NK-92 treated with Interleukin-12 subunit alpha and Interleukin-12 subunit beta, amount 100 ng/mL, for 24 hours (cell line): ENCODE results near the gene RUNX2.
"Not testable (repeated sequence)": the region's sequence is repeated elsewhere in the genome, so short reads cannot be mapped to it uniquely, and the experiment has no call there.

Experiments used
- DNase-seq: peaks from one replicate; lab custom pipeline; 2025; lab: John Stamatoyannopoulos, UW

The RUNX2 gene

DNA sequence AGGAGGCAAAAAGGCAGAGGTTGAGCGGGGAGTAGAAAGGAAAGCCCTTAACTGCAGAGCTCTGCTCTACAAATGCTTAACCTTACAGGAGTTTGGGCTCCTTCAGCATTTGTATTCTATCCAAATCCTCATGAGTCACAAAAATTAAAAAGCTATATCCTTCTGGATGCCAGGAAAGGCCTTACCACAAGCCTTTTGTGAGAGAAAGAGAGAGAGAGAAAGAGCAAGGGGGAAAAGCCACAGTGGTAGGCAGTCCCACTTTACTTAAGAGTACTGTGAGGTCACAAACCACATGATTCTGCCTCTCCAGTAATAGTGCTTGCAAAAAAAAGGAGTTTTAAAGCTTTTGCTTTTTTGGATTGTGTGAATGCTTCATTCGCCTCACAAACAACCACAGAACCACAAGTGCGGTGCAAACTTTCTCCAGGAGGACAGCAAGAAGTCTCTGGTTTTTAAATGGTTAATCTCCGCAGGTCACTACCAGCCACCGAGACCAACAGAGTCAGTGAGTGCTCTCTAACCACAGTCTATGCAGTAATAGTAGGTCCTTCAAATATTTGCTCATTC is at the start of gene RUNX2:
Gene RUNX2, plus strand, starts transcription at position 375 of the 567 bp plus-strand sequence. CDS start 397 bp downstream, outside the sequence.
- no peak for DNase-seq

DNA sequence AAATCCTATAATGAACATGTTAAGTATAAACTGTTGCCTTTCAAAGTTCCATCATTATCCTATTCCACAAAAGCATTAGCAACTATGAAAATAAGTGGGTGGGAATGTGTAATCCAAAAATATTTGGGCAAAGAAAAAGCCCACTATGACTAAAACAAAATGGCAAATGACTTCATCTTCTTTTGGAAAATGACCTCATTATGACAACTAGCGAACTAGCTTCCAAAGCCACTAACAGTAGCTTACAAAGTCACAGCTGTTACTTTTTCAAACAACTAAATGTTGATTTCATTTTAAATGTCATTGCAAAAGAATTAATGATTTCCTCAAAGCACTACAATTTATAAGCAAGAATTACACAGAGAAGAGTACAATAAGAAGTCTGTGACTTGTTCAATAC is 49.8 kb upstream of the RUNX2 start:
- DNase-seq = no peak

DNA sequence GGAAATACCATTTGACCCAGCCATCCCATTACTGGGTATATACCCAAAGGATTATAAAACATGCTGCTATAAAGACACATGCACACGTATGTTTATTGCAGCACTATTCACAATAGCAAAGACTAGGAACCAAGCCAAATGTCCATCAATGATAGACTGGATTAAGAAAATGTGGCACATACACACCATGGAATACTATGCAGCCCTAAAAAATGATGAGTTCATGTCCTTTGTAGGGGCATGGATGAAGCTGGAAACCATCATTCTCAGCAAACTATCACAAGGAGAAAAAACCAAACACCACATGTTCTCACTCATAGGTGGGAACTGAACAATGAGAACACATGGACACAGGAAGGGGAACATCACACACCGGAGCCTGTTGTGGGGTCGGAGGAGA is 41.4 kb upstream of the RUNX2 start:
- DNase-seq = not testable (repeated sequence)

DNA sequence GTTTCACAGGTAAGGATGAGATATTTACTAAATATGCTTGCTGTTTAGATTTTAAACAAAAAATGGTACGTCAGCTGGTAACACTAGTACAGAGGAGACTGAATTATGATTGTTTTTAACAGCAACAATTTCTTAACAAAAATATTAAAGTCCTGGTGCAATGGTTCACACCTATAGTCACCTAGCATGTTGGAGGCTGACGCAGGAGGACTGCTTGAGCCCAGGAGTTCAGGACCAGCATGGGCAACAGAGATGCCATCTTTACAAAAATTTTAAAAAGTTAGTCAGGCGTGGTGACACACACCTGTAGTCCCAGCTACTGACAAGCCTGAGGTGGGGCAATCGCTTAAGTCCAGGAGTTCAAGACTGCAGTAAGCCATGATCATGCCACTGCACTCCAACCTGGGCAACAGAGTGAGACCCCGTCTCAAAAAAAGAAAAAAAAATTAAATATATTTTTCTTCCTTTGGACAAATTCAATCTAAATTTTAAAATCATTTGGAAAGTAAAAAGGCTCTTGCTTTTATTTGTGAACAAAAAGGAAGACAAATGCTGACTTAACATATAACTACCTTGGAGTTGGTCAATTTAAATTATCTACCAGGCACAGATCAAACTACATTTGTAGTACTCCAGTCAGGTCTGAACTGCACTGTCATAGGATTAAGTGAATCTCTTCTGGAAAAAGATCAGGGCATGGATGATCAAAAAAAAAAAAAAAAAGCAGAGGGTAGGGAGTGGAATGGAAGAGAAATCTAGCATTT is 38.2 kb upstream of the RUNX2 start:
- DNase-seq = no peak

DNA sequence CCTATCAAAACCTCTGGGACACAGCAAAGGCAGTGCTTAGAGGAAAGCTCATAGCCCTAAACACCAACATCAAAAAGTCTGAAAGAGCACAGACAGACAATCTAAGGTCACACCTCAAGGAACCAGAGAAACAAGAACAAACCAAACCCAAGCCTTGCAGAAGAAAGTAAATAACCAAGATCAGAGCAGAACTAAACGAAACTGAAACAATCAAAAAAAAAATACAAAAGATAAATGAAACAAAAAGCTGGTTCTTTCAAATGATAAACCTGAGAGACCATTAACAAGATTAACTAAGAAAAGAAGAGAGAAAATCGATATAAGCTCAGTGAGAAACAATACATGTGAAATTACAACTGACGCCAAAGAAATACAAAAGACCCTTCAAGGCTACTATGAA is 34.8 kb upstream of the RUNX2 start:
- DNase-seq = no peak

DNA sequence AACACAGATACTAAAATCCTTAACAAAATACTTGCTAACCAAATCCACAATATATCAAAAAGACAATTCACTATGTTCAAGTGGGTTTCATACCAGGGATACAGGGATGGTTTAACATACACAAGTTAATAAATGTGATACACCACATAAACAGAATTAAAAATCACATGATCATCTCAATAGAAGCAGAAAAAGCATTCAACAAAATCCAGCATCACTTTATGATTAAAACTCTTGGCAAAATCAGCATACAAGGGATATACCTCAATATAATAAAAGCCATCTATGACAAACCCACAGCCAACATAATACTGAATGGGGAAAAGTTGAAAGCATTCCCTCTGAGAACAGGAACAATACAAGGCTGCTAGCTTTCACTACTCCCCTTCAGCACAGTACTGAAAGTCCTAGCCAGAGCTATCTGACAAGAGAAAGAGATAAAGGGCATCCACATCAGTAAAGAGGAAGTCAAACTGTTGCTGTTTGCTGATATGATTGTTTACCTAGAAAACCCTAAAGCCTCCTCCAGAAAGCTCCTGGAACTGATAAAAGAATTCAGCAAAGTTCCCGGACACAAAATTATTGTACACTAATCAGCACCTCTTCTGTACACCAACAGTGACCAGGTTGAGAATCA is 33.9 kb upstream of the RUNX2 start:
- not testable (repeated sequence) for DNase-seq

DNA sequence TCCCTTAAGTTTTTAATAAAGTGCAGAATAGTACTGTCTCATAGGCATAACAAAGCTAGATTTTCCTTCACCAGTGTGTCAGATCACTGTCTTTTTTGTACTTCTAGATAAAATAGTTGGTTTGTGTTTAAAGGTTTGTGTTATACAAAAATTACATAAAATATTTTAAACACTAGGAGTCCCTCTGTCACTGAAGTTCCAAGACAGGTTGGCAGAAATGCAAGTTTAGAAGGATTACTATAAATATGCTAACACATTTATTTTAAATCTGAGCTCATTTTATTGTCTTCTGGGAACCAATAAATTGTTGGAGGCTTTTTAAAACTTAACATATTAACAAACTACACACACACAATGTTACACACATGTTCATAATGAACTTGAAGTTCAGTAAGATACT is 30.8 kb upstream of the RUNX2 start:
- DNase-seq = no peak

DNA sequence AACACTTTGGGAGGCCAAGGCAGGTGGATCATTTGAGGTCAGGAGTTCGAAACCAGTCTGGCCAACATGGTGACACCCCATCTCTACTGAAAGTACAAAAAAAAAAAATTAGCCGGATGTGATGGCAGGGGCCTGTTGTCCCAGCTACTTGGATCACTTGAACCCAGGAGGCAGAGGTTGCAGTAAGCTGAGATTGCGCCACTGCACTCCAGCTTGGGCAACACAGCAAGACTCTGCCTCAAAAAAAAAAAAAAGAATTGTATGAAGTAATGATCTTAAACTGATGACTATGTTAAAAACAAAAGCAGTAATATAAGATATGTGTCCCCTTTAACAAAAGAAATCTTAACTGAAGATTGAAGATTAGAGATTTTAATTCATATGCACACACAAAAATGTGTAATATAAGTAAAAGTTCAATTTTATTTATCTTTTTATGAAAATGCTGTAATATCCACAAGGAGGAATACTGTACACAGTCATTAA is 29.0 kb upstream of the RUNX2 start:
- no peak for DNase-seq

DNA sequence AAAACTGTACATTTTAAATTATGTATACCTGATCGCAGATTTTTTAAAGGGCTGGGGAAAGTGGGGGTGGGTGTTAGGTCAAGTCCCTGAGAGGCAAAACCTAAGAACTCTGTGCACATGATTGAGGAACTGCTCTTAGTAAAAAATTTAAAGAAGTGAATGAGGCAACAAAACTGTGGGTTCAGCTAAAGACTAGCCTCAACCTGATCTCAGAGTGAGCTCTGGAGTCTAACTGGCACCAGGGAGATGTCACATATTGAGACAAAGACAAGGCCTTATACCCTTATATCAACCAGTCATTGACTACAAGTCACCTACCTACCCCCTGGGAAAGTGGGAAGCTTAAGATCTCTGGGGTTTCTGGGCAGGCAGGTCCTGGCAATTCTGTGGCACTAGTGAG is 27.4 kb upstream of the RUNX2 start:
- DNase-seq = no peak

DNA sequence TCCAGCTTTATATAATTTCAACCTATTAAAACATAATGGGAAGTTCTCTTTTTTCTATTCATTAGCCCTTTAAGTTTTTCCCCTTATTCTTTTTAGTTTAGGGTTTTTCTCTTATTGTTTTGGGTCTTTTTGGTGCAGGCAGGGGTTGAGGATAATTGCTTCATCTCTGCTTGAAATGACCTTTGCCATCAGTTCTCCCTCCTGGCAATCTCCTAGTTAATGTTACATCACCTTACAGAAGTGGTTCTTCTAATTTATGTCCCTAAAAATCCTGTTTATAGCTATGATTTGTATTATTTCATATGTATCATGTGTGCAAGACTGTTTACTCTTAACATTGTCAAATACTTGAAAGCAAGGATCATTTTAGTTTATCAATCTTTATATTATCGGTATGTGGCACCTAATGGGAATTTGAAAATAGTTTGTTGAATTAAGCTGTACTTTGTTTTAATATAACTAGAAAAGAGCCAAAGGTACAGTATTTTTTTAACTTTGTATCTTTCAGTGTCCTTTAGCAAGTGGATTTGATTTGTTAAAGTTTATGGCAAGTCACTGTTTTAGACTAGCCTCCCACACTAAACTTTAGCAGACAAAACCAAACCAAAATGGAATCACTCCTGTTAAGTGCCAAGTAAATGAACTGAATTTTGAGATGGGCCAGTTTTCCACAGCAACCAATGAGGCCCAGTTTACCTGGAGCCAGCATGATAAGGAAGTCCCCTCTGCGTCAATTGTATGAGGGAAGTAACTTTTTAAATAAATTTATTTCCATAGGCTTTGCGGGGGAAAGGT is 26.6 kb upstream of the RUNX2 start:
- DNase-seq = no peak

DNA sequence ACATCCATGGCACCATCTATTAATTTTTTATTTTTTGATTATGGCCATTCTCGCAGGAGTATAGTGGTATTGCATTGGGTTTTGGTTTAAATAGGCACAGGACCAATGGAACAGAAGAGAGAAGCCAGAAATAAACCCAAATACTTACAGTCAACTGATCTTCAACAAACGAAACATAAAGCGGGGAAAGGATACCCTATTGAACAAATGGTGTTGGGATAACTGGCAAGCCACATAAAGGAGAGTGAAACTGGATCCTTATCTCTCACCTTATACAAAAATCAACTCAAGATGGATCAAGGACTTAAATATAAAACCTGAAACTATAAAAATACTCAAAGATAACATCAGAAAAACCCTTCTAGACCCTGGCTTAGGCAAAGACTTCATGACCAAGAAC is 25.3 kb upstream of the RUNX2 start:
- no peak for DNase-seq

DNA sequence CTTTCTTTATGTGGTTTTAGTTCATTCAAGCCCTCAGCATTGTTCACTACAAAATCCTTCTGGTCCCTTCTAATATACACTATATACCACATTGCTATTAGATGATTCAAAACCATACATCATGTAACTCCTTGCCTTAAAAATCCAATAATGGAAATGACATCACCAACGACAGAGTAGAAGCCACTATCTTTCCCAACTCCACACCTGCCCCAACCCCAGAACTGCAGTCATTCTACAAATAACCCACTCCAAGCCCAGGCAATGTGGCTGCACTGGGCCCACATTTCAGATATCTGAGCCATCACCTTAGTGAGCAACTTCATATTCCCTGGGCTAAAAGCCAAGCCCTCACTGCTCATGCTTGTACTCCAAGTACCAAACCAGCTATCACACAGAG is 22.6 kb upstream of the RUNX2 start:
- DNase-seq = no peak

DNA sequence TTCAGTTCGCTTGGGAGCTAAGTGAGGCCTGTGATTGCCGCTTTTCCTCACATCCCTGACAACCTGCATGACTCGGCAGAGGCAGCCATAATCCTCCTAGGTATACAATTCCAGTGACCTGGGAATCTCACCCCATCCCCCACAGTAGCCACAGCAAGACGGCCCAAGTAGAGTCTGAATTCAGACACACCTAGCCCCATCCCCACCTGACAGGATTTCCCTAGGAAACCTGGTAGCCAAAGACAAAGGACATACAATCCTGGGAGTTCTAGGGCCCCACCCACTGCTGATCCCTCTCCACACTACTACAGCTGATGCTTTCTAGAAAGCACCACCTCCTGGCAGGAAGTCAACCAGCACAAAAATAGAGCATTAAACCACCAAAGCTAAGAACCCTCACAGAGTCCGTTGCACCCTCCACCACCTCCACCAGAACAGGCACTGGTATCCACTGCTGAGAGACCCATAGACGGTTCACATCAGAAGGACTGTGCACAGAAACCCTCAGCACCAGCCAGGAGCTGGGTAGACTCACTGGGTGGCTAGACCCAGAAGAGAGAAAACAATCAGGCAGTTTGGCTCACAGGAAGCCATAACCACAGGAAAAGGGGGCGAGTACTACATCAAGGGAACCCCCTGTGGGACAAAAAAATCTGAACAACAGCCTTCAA is 17.9 kb upstream of the RUNX2 start:
- DNase-seq = no peak

DNA sequence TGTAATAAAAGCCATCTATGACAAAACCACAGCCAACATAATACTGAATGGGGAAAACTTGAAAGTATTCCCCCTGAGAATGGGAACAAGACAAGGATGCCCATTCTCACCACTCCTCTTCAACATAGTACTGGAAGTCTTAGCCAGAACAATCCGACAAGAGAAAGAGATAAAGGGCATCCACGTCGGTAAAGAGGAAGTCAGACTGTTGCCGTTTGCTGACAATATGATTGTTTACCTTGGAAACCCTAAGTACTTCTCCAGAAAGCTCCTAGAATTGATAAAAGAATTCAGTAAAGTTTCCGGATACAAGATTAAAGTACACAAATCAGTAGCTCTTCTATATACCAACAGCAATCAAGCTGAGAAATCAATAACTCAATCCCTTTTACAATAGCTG is 14.0 kb upstream of the RUNX2 start:
- no peak for DNase-seq

DNA sequence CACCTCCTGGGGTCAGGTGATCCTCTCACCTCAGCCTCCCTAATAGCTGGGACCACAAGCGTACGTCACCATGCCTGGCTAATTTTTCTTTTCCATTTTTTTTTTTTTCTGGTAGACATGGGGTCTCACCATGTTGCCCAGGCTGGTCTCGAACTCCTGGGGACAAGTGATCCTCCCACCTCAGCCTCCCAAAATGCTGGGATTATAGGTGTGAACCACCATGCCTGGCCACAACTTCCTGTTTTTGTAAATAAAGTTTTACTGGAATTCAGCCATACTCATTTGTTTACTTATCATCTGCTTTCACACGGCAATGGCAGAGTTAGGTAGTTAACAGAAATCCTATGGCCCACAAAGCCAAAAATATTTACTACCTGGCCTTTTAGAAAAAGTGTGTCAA is 7.8 kb upstream of the RUNX2 start:
- DNase-seq = no peak

DNA sequence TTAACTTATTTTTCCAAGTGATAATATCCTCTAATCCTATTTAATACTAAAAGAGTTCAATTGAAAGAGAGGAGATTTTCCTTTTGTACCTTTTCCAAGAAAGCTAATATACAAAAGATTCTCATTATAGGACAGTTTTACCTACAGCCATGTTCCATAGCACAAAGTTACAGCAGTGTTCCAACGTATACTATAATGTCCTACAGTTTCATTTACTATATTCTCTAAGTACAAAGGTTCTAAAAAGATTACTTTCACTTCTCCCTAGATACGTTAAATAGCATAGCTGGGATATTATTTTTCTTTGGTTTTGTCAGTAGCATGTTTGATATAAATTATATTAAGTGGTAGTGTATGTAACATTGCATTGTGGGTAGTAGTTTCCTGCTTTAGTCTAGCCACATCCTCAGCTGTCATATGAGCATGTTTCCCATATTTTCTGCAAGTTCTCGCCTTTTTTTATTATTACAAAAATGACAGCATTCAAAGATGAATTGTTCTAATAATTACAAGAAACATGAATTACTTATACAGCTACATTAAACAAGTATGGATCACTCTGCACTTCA is 4.4 kb upstream of the RUNX2 start:
- no peak for DNase-seq

DNA sequence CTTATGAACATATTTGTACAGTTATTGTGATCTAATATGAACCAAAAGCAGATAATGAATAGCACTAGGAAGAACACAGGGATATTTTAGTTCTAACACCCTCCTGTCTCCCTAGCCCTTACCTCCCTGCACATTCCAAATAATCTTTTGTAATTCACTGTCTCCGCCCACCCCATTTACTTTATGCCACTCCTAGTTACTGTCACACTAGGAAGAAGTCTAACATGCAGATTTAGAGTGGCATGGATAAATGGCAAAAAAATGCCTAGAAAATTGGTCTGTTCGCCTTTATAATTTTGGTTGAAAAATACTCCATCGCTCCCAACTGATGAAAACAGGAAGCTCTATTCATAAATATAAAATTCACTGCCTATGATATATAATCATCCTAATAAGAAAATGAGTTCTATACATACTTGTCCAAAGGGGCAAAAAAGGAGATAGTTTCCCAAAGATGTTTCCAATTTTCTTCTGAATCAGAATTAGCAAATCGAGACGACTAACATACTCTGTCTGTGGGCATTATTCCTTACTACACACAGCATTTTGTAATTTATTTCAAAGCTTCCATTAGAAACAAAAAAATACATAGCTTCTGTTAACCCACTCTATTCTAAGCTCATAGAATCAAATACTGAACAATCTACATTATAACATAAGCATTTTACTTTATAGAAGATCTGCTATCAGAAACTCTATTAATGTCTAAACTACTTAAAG is 1.3 kb upstream of the RUNX2 start:
- no peak for DNase-seq

DNA sequence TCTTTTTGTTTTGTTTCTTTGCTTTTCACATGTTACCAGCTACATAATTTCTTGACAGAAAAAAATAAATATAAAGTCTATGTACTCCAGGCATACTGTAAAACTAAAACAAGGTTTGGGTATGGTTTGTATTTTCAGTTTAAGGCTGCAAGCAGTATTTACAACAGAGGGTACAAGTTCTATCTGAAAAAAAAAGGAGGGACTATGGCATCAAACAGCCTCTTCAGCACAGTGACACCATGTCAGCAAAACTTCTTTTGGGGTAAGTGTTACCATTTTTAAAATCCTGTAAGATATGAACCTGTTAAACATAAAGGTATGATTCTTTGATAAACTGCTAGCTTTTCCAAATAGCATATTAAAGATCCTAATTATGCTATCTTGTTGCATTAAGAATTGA is 393 bp downstream of the RUNX2 start:
- no peak for DNase-seq

DNA sequence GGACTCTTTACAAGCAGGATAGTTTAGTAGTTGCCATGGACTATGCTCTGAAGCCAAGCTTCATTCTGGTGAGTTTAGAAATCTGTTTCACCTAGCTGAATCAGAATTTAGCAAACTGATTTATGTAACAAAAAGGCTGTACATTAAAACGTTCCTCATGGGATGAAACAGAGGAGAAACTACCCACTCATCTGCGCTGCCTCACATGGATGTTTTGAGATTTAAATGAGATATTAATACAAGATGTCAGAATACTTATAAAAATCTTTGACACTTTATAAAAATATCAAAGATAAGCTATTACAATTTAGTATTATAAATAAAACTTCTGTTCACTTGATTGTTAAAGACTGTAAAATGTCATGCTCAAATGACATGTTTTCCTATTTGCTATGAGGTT is 16.8 kb downstream of the RUNX2 start:
- DNase-seq = no peak

DNA sequence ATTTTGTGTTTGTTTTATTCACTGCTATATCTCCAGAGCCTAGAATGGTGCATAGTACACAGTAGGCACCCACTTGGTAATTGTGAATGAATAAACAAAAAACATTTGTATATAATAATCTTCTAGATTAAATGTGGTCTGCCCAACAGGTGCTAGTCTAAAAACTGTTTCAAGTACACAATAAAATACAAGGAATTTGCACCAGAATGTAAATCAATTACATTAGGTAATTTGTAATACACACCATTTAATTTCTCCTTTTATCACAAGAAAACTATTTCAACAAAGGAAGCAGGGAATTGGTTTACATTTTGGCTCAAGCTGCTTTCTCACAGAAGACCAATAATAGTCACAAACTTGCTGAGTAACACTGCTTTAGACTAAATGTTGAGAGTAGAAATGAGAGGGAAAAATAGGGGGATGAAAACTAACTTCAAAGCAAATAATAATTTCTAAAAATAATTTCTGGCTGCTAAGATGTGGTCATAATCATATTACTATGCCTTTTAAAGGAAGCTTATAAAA is 22.1 kb downstream of the RUNX2 start:
- no peak for DNase-seq

DNA sequence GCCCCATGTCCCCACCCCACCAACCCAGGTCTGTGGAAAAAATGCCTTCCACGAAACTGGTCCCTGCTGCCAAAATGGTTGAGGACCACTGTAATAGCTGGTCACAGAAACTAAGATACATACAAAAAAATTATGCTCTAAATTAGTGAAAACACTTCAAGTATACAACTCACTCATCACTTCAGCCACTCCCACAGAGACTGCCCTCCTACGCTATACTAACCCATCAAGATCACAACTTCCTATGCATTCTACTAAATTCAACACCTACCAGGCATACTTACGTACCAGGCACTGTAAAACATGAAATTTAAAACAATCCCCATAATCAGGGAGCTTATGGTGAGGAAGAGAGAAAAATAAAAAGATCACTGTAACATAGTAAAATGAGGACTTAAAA is 22.9 kb downstream of the RUNX2 start:
- DNase-seq = no peak
